Mononuclear cell (primary cell): ENCODE measurements around the gene RMND5A. TPM values are rescaled to one million over a fixed set of nuclear protein-coding genes. Genes with fewer than 3 reads are reported as not detected.

ENCODE experiments used
- H3K27me3 ChIP-seq: 2 replicates; pipeline ENCODE4 v1.6.0; 2011; ENCODE audit warnings: low read length, control low read depth; ENCODE audit not compliant: insufficient read depth
- H3K4me1 ChIP-seq: 2 replicates; pipeline ENCODE4 v1.5.1; 2011; ENCODE audit warnings: mild to moderate bottlenecking, low read length, control low read depth; ENCODE audit not compliant: insufficient read depth
- H3K4me3 ChIP-seq: 2 replicates; pipeline ENCODE4 v1.5.1; 2011; ENCODE audit warnings: mild to moderate bottlenecking, low read length, moderate library complexity
- H3K9me3 ChIP-seq: 2 replicates; pipeline ENCODE4 v1.5.1; 2011; ENCODE audit warnings: low read depth, mild to moderate bottlenecking, control low read depth, low read length
- total RNA-seq: library from RNA; depleted of rRNA; stranded (reverse); fragments of >200 nt; gene quantifications from one replicate; pipeline ENCODE4 v1.2.3, GENCODE V29; 2012

The RMND5A gene
- total RNA-seq, 1 donor, result 47.1 TPM

- Histone ChIP-seq H3K4me3 (no peak overlapping the region), H3K9me3 (no peaks in the 10 kb centered on the region), H3K4me1 (no peaks in the 10 kb centered on the region), H3K27me3 (no peaks in the 10 kb centered on the region)
Observed at GRCh38 chr2:86770816-86771301, 50.8 kb downstream of the RMND5A start.

GRCh38 chr2:86772611-86773010, 52.5 kb downstream of the RMND5A start:
- Histone ChIP-seq H3K4me3 (no peak overlapping the region), H3K9me3 (no peaks in the 10 kb centered on the region), H3K27me3 (no peaks in the 10 kb centered on the region), H3K4me1 (no peaks in the 10 kb centered on the region)

DNA sequence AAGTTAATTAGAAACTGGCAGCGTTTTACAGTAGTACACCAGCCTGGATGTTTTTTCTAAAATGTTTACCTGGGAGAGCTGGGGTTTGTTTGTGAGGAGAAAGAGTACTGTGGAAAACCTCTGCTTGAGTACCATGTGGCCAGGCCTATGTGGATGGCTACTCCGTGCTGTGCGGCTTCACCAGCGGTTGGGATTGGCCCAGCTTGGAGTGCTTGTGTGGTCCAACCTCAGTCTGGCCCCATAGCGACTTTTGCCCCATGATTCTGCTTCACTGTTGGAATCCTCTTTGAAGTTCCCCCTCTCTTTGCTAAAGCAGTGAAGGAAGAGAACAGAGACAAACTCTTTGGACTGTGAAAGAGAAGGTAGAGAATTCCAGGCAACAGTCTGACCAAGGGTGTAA, 54.8 kb downstream of the RMND5A start:
- Histone ChIP-seq H3K4me1 (no peaks in the 10 kb centered on the region), H3K4me3 (no peak overlapping the region), H3K27me3 (no peaks in the 10 kb centered on the region), H3K9me3 (no peaks in the 10 kb centered on the region)

DNA sequence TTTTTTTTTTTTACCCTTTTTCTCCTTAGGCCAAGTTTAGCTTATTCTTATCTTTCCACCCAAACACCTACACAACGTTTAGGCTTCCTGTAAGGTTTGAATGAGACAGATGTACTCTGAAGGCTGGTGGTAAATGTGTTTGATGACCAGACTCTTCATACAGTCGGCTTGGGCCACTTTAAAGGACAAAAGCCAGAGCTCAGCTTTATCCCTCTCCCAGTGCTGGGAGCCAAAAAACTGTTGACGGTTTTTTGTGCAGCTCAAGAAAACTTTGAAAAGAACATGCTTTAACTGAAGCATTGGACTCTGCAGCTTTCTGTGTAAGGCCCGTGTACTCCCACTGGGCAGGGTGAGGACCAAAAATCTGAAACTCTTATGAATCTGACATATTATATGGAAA, 55.2 kb downstream of the RMND5A start:
- H3K27me3 ChIP-seq, result no peaks in the 10 kb centered on the region
- no peaks in the 10 kb centered on the region for H3K4me1 ChIP-seq
- no peak overlapping the region for H3K4me3 ChIP-seq
- H3K9me3 ChIP-seq, result no peaks in the 10 kb centered on the region

DNA sequence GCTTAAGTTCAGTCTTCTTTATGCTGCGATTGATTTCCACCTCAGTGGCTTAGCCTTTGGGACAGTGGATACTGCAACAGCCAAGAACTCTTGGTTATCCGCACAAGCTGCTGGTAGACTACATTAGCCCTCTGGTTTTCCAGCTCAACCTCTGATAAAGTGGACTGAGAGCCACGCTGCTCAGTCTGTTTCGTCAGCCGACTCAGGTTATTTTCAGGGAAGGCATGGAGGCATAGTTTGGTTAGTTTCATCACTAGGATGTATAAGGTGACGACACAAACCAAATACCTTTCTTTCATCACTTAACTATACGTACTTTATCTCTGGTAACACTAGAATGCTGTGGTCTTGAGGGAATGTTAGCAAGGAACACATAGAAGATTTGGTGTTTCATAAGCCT, 56.4 kb downstream of the RMND5A start:
- H3K4me1 ChIP-seq, result peaks cover 3% of the 10 kb centered on the region
- H3K27me3 ChIP-seq, result no peaks in the 10 kb centered on the region
- H3K9me3 ChIP-seq, result no peaks in the 10 kb centered on the region
- H3K4me3 ChIP-seq, result no peak overlapping the region

GRCh38 chr2:86778957-86779356, 58.9 kb downstream of the RMND5A start:
- Histone ChIP-seq H3K4me3 (no peak overlapping the region), H3K27me3 (no peaks in the 10 kb centered on the region), H3K9me3 (no peaks in the 10 kb centered on the region), H3K4me1 (peaks cover 11% of the 10 kb centered on the region)

DNA sequence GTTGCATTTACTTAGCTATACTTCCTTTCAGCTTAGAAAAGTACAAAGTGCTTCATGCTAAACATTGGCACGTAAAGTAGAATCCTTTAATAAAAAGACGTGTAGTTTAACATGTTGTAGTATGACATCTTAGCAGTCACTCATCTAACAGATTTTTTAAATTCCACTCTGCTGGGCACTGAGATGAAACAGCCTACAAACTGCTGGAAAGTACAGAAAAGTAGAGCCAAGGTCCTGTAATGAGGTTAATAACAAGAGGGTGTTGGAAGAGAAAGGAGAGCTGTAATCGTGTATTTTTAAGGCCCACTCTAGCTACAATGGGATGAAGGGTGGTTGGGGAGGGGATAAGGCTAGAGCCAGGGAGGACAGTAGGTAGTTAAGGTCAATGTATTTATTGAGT, 59.9 kb downstream of the RMND5A start:
- H3K9me3 ChIP-seq, result no peaks in the 10 kb centered on the region

GRCh38 chr2:86781363-86781762, 61.3 kb downstream of the RMND5A start:
- H3K27me3 ChIP-seq, result no peaks in the 10 kb centered on the region
- peaks cover 12% of the 10 kb centered on the region for H3K4me1 ChIP-seq
- H3K9me3 ChIP-seq, result no peaks in the 10 kb centered on the region
- H3K4me3 ChIP-seq, result no peak overlapping the region

More for the DNA sequence above, 59.9 kb downstream of the RMND5A start:
- Histone ChIP-seq H3K4me1 (peaks cover 12% of the 10 kb centered on the region), H3K4me3 (no peak overlapping the region), H3K27me3 (no peaks in the 10 kb centered on the region)

DNA sequence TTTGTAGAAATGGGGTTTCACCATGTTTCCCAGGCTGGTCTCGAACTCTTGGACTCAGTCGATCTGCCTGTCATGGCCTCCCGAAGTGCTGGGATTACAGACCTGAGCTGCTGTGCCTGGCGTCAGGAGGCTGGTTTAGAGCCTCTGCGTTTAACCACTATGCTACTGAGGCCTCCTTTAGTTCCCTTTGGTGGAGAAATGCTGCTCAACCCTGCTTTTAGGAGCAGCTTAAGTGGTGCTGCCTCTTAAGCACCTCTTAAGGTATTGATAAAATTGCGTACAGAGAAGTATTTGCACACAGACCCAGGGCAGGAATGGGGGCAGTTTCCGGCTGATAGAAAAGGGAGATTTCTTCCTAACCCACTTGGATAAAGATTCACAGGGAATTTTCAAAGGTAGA, 62.7 kb downstream of the RMND5A start:
- H3K4me3 ChIP-seq, result no peak overlapping the region
- peaks cover 6% of the 10 kb centered on the region for H3K27me3 ChIP-seq
- peaks cover 12% of the 10 kb centered on the region for H3K4me1 ChIP-seq
- H3K9me3 ChIP-seq, result no peaks in the 10 kb centered on the region

GRCh38 chr2:86783615-86784339, 63.7 kb downstream of the RMND5A start:
- Histone ChIP-seq H3K4me3 (no peak overlapping the region), H3K27me3 (peaks cover 15% of the 10 kb centered on the region), H3K9me3 (no peaks in the 10 kb centered on the region), H3K4me1 (peaks cover 16% of the 10 kb centered on the region)

- H3K4me1 ChIP-seq, result peaks cover 29% of the 10 kb centered on the region
- no peaks in the 10 kb centered on the region for H3K9me3 ChIP-seq
- no peak overlapping the region for H3K4me3 ChIP-seq
Observed at GRCh38 chr2:86785456-86785855, 65.4 kb downstream of the RMND5A start.

DNA sequence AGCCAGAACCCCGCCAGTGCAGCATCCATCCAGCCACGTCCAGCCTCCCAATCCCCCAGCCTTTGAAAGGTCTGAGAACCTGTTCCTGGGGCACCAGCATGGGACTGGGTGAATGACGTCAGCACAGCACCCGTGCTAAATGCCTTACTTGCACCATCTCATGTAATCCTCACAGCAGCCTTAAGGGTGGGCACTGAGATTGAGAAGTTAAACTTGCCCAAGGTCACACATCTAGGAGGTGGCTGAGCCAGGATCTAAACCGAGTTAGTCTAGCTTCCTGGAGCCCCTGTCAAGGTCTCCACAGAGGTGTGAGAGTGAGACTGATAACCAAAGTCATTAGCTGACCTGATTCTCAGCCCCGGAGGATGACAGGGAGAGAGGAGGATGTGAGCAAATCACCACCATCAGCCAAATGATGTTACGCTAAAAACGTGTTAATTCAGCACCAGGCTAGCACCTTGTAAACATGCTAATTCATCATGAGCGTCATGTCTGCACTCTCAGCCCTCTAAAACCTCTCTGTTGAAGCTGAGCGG, 66.0 kb downstream of the RMND5A start:
- peaks cover 33% of the 10 kb centered on the region for H3K27me3 ChIP-seq
- no peaks in the 10 kb centered on the region for H3K9me3 ChIP-seq
- peaks cover 32% of the 10 kb centered on the region for H3K4me1 ChIP-seq
- H3K4me3 ChIP-seq, result no peak overlapping the region

More at GRCh38 chr2:86785456-86785855, 65.4 kb downstream of the RMND5A start:
- peaks cover 30% of the 10 kb centered on the region for H3K27me3 ChIP-seq

DNA sequence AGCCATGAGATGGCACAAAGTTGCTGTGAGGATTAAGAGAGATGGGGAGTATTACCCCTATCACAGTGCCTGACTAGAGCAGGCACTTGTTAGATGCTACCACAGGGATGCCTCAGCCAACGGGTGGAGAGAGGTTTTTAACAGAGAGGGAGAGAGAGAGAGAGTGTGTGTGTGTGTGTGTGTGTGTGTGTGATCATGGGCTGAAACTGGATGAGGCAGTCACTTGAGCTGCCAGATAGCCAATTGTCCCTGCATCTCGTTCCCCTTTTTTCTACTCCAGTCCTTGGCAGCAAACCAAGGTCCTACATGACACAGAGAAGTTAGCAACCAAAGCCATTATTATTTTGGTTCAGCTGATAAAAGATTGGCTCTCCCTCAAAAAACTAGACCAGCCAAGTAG, 67.6 kb downstream of the RMND5A start:
- H3K4me3 ChIP-seq, result no peak overlapping the region
- no peaks in the 10 kb centered on the region for H3K9me3 ChIP-seq
- peaks cover 47% of the 10 kb centered on the region for H3K27me3 ChIP-seq
- peaks cover 44% of the 10 kb centered on the region for H3K4me1 ChIP-seq

DNA sequence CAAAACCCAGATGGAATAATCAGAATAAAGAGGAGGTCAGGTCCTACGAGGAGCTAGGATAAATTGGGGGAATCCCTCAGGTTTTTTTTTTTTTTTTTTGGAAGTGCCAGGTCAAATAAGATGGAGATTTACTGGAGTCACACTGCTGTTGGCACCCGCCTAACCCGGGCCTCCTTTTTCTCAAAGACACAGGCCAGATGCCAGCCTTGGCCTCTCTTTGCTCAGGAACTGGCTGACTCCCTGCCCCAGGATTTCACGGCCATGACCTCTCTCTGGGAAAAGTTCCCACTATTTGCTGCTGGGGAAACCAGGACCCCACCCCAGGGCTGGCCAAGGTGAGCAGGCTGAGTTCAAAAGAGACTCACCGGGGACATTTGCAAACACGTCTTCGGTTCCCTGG, 68.1 kb downstream of the RMND5A start:
- H3K4me3 ChIP-seq, result peak overlapping the region; percentile 27
- H3K27me3 ChIP-seq, result peaks cover 52% of the 10 kb centered on the region
- H3K9me3 ChIP-seq, result no peaks in the 10 kb centered on the region
- H3K4me1 ChIP-seq, result peaks cover 46% of the 10 kb centered on the region

DNA sequence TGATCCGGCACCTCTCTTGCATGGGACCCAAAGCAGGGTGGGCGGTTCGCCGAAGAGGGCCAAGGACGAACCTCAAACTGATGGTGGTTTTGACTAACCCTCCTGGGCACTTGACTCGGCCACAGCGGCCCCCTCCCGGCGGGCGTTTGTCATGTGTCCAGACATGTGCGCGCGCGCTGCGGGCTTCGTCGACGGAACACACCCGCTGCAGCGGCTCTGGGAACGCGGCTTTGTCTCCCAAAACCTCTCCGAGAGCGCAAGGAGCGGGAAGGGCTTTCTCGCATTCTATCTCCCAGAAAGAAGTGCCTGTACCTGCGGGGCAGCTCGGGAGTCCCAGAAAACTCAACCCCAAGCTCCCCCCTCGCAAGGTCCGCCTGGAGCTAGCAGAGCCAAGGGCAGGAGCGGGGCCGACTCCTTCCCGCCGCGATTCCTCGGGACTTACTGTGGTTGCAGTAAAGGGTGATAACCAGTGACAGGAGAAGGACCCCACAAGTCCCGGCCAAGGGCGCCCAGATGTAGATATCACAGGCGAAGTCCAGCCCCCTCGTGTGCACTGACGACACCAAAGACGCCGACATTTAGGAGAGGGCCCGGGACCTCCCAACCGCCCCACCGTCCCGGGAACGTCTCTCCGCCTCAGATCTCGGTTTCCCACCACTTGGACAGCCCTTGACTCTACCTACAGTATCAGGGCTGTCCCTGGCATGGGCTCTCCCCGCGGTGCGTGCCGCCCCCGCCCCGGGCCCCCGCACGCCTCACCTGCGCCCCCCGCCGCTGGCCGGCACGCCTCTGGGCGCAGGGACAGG, 69.0 kb downstream of the RMND5A start:
- peaks cover 47% of the 10 kb centered on the region for H3K4me1 ChIP-seq
- H3K4me3 ChIP-seq, result peak overlapping the region; percentile 46
- H3K9me3 ChIP-seq, result no peaks in the 10 kb centered on the region
- peaks cover 56% of the 10 kb centered on the region for H3K27me3 ChIP-seq
